ENCODE data around the gene TMEM272.
A peak's percentile ranks its signal among the peaks of the same experiment; 100 is the strongest.

TMEM272 gene

DNA sequence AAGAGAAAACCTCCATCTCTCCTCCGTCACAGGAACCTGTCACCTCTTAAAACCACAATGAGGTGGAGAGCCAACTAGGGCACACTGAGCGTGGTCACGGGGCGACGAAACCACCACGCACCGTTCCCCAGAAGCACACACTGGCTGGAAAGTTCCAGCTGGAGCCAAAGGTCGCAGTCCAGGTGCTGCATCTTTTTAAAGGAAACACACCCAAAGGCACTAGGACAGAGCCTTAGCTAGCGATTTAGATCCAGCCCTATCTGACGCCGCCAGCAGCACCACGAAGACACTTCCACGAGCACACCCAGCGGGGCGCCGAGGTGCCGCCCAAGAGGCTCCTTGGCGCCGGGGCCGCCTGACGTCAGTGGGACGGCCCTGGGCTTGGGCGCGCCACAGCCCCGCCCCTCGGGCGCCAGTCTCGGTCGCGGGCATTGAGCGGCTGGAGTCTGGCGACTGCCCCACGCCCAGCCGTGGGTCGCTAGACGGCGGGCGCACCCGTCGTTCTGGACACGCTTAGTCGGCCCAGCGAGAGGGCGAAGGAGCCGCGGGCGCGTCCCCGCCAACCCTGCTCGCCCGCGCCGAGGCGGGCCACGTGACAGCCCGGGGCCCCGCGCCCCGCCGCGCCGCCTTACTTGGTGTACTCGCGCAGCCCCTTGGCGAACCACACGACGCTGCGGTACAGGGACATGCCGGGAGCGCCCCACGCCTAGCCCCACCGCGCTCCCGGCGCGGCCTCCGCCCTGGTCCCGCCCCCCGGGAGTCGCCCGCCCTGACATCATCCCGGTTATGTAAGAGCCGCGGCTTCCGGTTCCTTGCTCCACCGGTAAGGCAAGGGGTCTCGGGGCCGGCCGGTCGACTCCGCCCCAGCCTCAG is 41.3 kb downstream of the TMEM272 start, which contains the start of gene DHRS12:
Gene DHRS12 (minus strand): TSS at position 742 of the 873 bp plus-strand sequence. CDS start 4,504 bp downstream, outside the sequence.
- peak; percentile 89 for DNase-seq

DNA sequence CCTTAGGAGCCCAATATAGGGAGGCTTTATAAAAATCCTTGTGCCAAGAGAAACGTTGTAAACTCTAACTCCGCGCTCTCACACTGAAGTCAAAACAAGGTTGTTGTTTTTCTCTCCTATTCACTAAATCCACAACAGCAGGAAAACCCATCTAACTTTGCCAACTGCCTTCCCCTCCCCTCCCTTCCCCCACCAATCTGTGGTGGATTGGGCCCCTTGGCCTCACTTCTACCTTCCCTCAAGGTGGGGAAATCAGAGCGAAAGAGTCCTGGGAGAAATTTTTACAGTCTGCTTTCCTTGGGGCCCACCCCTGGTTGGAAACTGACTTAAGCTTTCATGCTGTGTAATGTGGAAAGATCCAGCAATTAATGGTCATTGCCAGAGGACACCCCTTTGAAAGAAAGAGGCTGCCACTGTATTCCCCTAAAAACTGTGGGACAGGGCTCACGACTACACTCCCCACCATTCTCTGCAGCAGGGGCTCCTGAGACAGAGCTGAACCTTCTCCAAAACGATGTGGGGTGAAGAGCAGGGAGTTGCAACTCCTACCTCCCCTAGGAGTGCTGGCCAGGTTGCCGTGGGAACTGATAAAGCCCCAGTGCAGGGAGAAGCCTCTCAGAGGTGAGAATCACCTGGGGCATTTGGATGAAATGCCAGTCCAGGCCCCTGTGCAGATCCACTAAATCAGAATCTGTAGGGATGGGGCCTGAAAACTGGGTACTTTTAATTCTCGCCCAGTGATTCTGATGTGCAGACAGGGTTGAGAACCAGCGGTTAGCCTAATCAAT is 42.2 kb downstream of the TMEM272 start:
- DNase-seq = no peak

DNA sequence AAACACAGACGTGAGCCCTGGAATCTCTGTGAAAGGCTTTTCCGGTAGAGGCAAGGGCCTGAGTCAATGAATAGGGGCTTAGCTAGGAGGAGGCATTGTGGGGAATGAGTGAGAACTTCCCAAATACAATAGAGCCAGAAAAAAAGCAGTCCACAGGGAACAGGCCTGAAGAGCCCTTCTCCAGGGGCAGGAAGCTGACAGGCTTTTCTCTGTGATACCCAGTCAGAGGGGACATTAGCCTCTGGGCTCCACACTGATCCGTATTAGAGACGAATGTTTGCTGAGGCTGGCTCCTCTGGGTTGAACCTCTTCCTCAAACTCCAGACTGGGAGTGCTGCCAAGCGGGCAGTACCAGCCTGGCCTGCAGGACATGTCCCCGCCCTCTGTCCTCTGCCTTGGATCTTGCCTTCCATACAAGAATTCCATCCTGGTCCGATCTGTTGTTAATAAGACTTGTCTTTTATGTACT is 43.3 kb downstream of the TMEM272 start:
- no peak for DNase-seq

DNA sequence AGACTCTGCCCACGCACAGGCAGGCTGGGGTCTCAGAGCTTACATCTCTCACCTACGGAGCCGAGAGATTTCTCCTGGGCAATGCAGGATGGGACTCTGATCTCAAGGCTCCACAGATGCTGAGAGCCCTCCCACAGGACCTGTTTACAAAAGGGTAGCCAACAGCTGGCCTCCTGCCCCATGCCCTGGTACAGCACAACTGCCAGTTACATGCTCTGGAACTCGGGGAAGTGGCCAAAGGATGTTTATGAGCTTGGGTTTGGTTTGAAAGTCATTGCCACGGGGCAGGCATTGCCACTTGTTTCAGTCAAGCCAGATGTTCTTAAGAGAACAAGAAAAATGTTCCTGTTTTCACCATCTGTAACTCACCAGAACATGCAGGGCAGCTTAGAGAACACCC is 44.5 kb downstream of the TMEM272 start:
- no peak for DNase-seq

DNA sequence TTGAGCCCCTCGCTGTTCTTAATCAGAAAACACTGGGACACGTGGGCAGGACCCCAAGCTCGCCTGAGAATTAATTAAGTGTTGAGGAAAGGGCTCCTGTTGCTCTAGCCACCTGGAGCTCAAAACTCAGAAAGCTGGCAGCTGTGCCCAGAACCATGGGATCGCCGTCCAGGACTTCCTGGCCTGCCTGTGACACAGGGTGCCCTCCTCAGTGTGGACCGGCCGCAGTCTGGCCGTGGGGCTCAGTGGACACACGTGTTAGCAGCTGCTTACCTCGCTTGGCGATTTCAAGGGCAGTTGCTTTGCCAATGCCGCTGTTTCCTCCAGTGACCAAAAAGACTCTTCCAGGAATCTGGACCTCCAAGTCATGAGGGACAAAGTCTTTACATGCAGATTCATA is 45.7 kb downstream of the TMEM272 start:
- no peak for DNase-seq

DNA sequence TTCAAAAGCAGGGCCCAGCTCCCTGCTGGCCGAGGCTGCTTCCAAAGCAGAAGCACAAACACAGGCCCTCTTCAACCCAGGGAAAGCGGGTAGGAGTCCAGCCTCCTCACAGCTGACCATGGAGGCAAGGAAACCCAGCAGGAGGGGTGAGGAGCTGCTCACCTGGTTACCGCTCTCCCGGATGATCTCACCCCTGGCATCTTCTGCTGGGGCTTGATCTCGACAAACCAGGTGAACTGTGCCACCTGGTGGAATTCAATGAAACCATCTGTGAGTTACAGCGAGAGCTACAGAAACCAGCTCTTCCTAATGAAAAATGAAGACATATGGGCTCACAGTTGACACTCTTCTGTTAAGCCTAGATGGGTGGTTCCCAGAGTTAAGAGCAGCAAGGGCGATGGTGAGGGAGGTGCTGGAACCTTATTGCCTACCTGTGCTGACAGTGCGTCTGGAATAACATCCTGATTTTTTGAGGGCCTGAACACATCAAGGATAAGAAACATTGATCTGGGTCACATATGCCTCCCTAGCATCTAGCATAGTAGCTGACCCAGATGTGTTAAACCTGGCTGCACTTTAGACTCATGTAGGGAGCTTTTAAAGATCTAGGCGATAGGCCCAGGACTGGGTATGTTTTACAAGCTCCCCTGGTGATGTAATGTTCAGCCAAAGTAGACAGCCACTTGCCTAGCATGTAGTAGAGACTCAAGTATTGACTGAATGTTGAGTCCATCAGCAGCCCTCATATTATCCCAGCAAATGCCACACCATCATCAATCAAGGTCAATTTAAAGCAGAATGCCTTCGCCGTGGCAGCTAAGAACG is 47.1 kb downstream of the TMEM272 start:
- peak; percentile 69 for DNase-seq

DNA sequence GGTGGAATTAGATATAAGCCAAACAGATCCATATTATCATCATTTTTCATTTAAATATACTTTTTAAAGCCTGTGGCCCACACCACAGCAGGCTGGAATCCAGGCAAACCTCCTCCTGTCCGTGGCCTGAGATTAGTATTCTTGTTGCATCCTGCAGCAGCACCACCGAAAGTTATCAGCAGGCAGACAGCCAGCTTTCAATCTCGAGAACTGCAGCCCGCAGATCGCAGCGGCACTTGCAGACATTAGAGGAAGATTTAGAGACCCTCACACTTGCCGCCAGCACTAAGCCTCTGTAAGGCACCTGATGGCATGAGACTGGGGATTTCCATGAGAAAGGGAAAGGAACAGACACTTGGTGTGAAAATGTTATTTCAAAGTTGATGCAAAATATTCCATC is 48.4 kb downstream of the TMEM272 start:
- no peak for DNase-seq

DNA sequence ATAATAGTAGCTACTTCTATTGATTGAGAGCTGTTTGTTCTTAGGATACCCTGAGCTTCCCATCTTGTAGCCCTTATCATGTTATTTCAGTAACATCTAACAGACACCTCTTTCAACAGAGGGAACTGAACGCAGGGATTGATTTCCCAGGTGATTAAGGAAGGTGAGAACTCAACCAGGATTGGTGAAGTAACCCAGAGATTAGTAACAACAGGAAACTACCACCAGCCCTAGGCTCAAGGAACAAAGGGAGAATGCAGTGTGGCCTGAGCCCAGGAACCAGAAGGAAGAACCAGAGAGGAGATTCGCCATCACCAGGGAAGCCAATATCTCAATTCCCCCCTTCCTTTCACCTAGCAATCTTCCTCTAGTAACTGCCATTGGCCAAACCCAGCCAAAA is 49.6 kb downstream of the TMEM272 start:
- DNase-seq = no peak

DNA sequence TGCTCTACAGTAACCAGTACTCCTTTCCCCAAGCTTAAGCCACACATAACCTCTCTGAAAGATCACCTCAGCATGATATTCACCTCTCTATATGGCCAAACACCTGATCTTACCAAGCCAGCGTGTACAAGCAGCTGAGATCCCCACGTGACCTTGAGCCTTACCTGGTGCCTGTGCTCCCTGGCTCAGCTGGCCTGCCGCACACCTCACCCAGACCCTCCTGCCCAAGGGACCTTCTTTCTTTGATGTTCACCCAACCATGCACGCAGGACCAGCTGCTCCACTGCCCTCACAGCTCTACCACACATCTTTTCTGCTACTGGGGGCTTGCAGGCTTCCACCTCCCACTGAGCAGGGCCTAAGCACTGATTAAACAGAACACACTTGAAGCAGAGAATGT is 50.0 kb downstream of the TMEM272 start:
- DNase-seq = no peak

DNA sequence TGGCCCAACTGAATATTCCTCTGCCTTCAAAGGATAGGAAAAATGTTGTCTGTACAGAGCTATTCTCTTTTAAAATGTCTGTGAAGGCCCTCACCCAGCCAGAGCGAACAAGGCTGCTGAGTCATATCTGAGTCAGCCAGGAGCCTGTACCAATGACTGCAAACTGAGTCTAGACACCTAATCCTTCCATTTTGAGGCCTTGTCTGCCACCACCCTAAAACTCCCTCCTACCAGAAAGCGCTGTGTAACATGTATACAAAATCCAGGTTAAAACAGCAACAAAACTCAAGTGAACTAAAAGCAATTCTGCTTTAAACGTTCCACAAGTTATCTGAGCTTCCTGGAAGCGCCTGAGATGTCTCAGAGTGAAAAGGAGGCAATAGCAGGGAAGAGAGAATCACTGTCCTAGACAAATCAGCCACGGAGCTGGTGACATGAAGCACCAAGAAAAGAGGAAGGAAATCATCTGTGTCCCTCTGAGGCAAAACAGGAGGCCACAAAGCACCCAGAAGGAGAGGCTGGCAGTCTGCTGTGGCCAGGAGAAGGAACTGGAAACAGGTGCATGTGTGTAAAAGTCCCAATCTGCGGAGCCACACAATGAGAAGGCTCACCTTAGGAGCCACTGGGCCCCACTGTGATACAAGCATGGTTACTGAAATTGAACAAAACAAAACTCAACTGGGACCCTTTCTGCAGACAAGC is 51.3 kb downstream of the TMEM272 start:
- peak; percentile 30 for DNase-seq

DNA sequence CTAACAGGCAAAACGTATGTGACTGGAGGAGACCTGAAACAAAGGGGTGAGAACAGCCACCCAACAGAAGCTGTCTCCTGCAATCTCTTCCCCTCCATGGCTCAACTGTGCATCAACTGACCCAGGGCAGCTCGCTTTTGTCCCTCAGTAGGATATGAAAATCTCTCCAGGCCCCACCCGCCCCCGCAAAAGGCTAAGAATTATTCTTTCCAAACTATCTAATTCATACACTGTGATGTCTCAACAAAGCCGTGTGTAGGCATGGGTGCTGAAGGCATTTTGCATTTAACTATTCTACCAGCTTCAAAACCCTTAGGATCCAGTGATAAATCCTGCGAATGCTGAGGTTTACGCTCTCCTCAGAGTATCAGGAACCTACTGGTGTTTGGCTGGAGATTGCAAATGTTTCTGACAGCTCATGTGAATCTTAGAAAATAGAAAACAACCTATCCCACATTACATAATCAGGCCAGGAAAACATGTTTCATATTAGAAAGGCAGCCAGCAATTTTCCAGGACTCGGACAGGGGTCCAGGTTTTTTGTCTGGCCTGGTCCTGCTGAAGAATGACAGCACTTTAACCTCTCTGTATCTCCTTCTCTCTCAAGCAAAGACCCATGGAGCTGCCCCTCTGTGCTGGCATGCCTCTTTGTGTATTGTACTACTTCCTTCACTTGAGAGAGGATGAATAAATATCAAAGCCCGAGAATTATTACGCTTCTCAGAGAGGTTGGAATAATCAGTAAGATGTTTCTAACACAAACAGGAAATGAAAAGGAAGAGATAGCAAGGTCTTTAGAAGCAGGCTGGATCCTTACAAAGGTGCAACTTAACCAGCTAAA is 58.3 kb downstream of the TMEM272 start:
- DNase-seq = no peak

DNA sequence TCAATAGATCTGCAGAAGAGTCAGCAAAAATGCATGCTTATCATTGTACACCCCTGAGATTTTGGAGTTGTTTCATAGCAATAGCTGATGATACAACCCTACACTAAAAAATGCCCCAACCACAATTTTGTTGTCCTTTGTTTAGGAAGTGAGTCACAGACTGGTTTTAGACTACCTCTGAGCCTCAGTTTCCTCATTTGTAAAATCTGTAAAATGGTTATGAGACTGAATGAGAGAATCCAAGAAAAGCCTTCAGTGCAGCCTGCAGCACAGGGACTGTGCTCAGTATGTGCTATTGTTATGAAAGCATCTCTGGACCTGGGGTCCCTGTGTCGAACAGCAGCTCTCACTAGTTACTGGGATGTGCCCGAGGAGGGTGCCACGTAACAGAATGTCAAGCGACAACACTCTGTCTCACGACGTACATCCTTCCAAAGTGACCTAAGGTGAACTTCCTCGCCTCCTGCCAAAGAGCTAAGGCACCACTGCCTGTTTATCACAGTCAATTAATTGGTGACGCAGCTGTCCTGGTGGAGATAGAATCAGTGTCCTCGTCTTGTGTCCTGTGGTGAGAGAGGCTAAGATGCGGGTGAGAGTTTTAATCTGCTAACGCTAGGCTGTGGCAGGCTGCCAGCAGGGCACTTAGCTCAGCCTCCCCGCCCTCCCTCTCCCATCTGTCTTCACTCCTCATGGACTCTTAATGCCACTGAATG is 59.1 kb downstream of the TMEM272 start:
- no peak for DNase-seq

DNA sequence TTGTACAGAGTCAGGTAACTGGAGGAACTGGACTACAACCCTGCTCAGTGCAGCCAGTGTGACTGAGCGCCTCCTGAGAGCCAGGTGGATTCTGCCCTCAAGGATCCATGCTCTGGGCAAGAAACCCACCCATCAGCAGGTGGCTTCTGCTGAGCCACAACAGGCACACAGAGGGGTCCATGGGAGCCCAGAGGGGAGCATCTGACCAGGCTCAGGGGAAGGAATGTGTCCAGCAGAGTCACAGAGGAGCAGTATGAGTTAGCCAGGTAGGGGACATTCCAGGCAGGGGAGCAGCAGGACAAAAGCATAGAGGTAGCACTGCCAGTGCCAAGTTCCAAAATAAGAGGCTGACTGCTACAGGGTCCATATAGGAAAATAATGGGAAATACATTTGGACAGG is 60.9 kb downstream of the TMEM272 start:
- DNase-seq = no peak

DNA sequence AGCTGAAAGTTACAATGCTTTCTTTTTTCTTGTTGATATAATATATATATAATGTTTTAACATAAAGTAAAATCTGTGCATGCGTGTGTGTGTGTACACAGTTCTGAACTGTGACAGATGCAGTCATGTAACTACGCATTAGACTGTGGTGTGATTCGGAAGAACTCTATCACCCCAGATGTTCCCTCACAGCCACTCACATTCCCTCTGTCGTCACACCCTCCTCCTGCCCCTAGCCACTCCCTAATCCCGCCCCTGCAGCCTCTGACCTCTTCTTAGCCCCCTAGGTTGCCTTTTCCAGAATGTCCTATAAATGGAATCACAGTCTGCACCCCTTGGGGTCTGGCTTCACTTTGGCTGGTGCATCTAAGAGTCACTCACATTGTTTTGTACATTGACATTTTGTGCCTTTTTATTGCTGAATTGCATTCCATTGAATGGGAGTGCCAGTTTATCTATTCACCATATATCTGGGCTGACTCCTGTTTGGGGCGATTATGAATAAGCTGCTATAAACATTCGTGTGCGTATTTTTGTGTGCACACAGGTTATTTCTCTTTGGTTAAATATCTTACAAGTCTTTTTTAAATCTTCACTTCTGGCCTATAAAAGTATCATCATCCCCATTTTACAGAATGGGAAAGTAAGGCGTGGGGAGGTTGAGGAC is 61.4 kb downstream of the TMEM272 start:
- no peak for DNase-seq

DNA sequence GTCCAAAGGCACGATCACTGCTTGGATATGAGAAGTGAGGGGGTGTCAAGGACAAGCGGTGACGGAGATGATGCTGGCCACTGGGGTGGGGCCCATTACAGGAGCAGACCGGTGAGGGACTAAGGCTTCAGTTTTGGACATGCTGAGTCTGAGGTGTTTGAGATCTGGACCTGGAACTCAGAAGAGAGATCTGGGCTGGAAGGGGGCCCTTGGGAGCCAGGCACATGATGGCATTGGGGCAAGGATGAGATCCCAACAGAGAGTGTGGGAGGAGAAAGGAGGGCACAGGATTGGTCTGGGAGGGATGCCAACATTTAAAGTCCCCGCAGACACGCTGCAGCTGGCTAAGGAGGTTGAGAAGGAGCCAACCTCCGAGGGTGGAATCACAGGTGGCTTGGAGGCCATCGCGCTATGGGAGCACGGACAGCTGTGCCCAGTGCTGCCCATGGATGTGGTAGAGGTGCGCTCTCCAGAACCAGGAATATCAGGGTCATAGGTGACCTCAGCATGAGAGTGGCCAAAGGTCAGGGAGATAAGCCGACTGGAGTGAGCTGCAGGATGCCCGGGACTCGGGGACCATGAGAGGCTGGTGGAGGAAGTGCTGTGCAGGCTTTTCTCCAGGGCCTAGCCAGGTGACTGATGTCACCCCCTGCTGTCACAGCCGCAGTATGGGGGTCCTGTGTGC is 62.8 kb downstream of the TMEM272 start:
- no peak for DNase-seq

DNA sequence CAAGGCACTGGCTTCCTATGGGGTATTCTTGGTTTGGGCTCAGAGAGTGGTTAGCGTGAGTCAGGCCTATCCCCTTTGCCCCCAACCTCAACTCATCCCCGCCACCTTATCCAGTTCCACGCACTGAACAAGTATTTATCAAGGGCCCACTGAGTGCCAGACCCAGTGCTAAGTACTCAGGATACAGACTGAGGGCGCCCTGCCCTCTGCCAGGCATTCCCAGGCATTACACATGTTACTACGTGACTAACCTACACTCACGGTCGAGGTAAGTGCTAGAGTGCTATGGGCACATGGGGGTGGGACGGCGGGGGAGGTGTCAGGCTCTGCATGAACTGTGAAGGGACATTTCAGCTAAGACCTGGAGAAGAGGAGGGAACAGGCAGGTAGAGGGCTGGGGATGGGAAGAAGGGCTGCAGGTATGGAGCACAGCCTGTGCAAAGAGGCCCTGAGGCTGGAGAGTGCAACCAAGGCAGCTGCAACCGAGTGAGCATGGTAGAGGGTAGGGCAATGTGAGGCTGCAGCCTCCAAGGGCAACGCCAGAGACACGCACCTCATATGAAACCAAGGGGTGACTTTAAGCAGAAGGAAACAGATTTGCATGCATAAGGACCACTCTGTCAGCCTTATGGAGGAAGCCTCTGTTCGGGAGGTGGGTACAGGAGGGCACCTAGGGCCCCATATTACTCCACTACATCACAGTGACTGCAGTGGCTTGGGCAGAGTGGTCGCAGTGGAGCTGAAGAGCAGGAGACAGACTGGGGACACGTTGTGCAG is 63.5 kb downstream of the TMEM272 start:
- peak; percentile 10 for DNase-seq

DNA sequence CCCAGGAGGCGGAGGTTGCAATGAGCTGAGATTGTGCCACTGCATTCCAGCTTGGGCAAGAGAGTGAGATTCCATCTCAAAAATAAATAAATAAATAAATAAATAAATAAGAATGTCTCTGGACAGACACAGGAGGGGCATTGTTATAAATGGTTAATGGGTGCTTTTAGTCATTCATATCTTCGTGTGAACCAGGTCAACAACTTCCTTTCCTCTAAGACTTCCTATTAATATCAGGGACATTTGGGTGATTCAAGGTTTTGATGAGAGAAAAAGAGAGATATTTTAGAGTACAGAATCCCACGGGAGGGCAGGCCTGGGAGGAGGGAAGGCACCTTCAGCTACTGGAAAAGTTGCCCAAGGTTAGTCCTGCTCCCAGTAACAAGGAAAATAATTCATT is 64.9 kb downstream of the TMEM272 start:
- no peak for DNase-seq

DNA sequence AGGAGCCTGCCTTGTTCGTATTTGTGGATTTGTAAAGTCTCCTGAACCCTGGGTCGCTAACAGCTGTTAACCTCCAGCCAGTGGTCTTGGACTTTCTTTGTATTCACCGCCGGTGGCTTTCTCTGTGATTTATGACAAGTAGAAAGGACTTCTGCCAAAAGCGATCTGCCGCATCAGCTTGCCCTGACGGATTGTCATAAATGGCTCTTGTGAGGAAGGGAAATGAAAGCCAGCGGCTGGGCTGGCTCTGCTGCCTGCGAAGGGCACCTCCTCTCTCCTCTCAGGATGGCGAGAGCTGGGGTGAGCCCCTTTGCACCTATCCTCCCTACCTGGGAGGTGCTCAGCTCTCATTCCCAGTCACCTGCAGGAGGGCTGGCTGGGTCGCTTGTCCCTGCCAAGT is 66.6 kb downstream of the TMEM272 start:
- DNase-seq = no peak

DNA sequence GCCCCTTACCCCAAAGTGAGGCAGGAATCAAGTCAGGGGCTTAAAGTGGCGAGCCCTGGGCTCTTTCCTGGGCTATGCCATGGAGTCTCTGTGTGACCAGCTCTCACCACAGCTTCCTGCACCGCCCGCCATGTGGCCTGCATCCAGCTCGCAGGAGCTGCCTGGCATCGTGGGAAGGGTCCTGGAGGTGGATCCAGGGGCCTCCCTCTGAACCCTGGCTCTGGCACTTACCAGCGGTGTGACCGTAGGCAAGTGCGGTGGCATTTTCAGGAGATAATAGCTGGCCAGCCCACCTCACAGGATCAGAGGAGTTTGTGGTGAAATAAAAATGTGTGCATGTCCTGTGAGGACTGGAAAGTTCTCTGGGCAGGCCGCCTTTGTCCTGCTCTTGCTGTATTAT is 67.1 kb downstream of the TMEM272 start:
- DNase-seq = no peak
